GM12875 (cell line): Measurements from ENCODE around the gene ANLN.
A peak's percentile ranks its signal among the peaks of the same experiment; 100 is the strongest.
"Not testable (repeated sequence)": the region's sequence is repeated elsewhere in the genome, so short reads cannot be mapped to it uniquely, and the experiment has no call there.

Experiments
- H3K4me3 ChIP-seq: one replicate; pipeline ENCODE4 v1.5.1; 2011; ENCODE audit warnings: low read depth, low read length, control low read depth
- TF ChIP-seq, protein P1 (sequence below): IDR thresholded peaks from 2 replicates; pipeline ENCODE4 v1.5.1; 2011; ENCODE audit warnings: low read depth, mild to moderate bottlenecking, control low read depth, inconsistent platforms, low read length, moderate library complexity, borderline replicate concordance; ENCODE audit not compliant: insufficient read depth

The ANLN gene

GRCh38 chr7:36366718-36367560, 22.7 kb upstream of the ANLN start:
- H3K4me3 ChIP-seq, result peak overlapping the region; percentile 59
- TF ChIP-seq, protein P1, sequence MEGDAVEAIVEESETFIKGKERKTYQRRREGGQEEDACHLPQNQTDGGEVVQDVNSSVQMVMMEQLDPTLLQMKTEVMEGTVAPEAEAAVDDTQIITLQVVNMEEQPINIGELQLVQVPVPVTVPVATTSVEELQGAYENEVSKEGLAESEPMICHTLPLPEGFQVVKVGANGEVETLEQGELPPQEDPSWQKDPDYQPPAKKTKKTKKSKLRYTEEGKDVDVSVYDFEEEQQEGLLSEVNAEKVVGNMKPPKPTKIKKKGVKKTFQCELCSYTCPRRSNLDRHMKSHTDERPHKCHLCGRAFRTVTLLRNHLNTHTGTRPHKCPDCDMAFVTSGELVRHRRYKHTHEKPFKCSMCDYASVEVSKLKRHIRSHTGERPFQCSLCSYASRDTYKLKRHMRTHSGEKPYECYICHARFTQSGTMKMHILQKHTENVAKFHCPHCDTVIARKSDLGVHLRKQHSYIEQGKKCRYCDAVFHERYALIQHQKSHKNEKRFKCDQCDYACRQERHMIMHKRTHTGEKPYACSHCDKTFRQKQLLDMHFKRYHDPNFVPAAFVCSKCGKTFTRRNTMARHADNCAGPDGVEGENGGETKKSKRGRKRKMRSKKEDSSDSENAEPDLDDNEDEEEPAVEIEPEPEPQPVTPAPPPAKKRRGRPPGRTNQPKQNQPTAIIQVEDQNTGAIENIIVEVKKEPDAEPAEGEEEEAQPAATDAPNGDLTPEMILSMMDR, result peak; percentile 94

DNA sequence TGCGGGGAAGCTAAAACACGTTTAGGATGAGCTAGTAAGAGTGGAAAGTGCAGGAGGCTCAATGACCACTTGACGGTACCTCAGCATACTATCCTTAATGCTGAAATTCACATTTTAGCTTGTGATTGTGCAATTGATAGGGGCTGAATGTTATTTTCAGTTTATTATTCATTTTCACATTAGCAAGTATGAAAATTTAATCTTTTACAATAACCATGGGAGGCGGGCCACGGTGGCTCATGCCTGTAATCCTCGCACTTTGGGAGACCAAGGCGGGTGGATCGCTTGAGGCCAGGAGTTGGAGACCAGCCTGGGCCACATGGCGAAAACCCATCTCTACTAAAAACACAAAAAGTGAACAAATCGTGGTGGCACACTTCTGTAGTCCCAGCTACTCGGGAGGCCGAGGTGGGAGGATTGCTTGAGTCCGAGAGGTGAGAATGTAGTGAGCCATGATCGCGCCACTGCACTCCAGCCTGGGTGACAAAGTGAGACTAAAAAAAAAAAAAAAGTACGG, 22.0 kb upstream of the ANLN start:
- TF ChIP-seq, protein P1, result no peak
- peak overlapping the region; percentile 59 for H3K4me3 ChIP-seq

DNA sequence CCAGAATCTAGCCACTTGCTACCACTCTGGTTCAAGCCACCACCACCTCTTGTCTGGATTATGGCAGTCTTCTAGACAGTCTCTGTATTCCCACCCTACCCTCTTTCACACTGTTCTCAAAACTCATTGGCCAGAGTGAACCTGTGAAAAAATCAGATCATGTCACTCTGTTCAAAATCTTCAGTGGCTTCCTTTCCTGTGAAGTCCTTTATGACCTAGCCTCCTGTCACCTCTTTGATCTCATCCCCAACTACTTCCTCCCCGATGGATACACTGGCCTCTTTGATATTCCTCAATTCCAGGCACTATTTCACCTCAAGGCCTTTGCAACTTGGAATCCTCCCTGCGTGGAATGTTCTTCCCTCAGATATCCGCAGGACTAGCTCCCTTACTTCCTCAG, 21.2 kb upstream of the ANLN start:
- no peak overlapping the region for H3K4me3 ChIP-seq
- TF ChIP-seq, protein P1, result no peak

DNA sequence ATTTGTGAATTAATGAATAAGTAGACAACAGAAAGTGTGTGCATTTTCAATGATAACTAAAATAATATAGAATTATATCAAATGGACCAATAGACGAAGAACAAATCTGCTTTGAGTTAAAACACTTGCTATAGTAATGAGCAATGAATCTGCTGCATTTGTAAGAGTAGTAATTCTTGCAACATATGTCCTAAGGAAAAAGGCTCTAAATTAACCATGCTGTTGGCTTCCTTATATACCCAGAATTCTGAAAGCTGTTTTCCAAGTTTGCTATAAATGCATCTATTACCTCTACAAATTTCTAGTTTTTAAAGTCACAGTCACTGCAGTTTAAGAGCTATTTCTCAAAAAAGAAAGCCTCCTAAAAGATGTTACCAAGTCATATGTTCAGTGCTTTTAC, 20.5 kb upstream of the ANLN start:
- TF ChIP-seq, protein P1, result no peak
- H3K4me3 ChIP-seq, result no peak overlapping the region

DNA sequence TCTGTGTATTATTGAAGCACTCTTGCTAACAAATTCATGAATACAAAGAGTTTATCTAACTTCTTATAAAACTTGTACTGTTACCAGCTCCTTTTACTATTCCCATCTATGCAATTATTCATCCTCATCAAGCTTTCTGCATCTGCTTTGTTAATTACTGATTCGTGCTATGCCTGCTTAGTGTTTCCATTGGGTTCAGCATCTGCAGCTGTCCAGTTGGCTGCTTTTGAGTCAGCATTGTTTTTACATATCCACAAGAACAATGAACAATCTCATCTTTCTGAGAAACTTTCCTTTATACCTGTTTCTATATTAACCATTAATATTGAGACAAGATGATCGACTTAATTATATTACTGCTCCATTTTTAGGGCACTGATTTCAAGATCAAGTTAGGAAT, 19.6 kb upstream of the ANLN start:
- H3K4me3 ChIP-seq, result no peak overlapping the region
- TF ChIP-seq, protein P1, result no peak

DNA sequence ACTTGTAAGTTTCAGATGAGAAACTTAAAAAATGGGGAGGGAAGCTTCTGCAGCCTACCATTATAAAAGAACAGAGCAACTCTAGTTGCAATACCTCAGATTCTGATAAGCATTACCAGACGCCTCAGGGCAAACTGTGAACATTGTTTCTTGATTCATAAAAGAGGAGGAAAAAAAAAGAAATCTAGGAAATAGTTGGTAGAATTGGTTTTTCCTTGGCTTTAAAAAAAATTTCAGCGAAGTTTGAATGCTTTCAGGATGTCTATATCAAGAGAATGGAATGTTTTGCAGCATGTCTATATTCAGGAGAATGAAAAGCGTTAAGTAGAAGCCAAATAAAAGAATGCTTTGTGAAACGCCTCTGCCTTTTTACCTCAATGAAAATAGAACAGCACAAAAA, 17.5 kb upstream of the ANLN start:
- H3K4me3 ChIP-seq, result no peak overlapping the region
- TF ChIP-seq, protein P1, result no peak

DNA sequence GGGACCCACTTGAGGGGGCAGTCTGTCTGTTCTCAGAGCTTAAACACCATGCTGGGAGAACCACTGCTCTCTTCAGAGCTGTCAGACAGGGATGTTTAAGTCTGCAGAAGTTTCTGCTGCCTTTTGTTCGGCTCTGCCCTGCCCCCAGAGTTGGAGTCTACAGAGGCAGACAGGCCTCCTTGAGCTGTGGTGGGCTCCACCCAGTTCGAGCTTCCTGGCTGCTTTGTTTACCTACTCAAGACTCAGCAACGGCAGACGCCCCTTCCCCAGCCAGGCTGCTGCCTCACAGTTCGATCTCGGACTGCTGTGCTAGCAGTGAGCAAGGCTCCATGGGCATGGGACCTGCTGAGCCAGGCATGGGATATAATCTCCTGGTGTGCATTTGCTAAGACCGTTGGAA, 11.1 kb upstream of the ANLN start:
- not testable (repeated sequence) for H3K4me3 ChIP-seq
